GM19452 (cell line): ENCODE data around the gene FMNL2.
A peak's percentile ranks its signal among the peaks of the same experiment; 100 is the strongest.
"Not testable (repeated sequence)": the region's sequence is repeated elsewhere in the genome, so short reads cannot be mapped to it uniquely, and the experiment has no call there.

Experiments used
- ATAC-seq: cut with Tn5 transposase; IDR thresholded peaks from one replicate; pipeline ENCODE4 v1.9.1; 2021; ENCODE audit not compliant: unreplicated experiment

FMNL2 gene

GRCh38 chr2:152335016-152335725 is at the start of gene FMNL2:
Gene FMNL2 (plus strand): TSS chr2:152335174.
- ATAC-seq = peak; percentile 87

- no peak for ATAC-seq
These were observed 42.0 kb upstream of the FMNL2 start for GRCh38 chr2:152292991-152293390.

- ATAC-seq = no peak
These were observed 37.3 kb upstream of the FMNL2 start for GRCh38 chr2:152297715-152298114.

- no peak for ATAC-seq
These were observed 36.2 kb upstream of the FMNL2 start for GRCh38 chr2:152298754-152299153.

GRCh38 chr2:152301131-152301530 is 33.8 kb upstream of the FMNL2 start:
- no peak for ATAC-seq

GRCh38 chr2:152303951-152304350 is 31.0 kb upstream of the FMNL2 start:
- no peak for ATAC-seq

- no peak for ATAC-seq
These were observed 30.1 kb upstream of the FMNL2 start for GRCh38 chr2:152304836-152305235.

GRCh38 chr2:152307863-152308262 is 27.1 kb upstream of the FMNL2 start:
- ATAC-seq = no peak

GRCh38 chr2:152309352-152310214 is 25.4 kb upstream of the FMNL2 start:
- ATAC-seq = no peak

GRCh38 chr2:152319822-152320570 is 15.0 kb upstream of the FMNL2 start:
- no peak for ATAC-seq

GRCh38 chr2:152320814-152321213 is 14.2 kb upstream of the FMNL2 start:
- ATAC-seq = no peak

GRCh38 chr2:152322222-152322621 is 12.8 kb upstream of the FMNL2 start:
- no peak for ATAC-seq

- not testable (repeated sequence) for ATAC-seq
These were observed 9.8 kb upstream of the FMNL2 start for GRCh38 chr2:152325126-152325525.

- ATAC-seq = no peak
These were observed 8.3 kb upstream of the FMNL2 start for GRCh38 chr2:152326710-152327109.

- ATAC-seq = no peak
These were observed 7.0 kb upstream of the FMNL2 start for GRCh38 chr2:152328013-152328412.

- ATAC-seq = no peak
These were observed 4.6 kb upstream of the FMNL2 start for GRCh38 chr2:152330235-152330866.

GRCh38 chr2:152334701-152335015 is 316 bp upstream of the FMNL2 start:
- ATAC-seq = no peak

GRCh38 chr2:152335726-152336118 is 748 bp downstream of the FMNL2 start:
- ATAC-seq = no peak

GRCh38 chr2:152336119-152336853 is 1.3 kb downstream of the FMNL2 start:
- no peak for ATAC-seq

GRCh38 chr2:152336854-152337510 is 2.0 kb downstream of the FMNL2 start:
- no peak for ATAC-seq
